Fibroblast of villous mesenchyme (primary cell): ENCODE results near the gene PCSK4. TPM values are rescaled to one million over a fixed set of nuclear protein-coding genes. Genes with fewer than 3 reads are reported as not detected.

Experiments
- DNase-seq: peaks from one replicate; pipeline ENCODE4 v3.0.0-alpha.2; 2010; ENCODE audit warnings: low read depth
- H3K4me3 ChIP-seq: 2 replicates; pipeline ENCODE4 v1.5.1; 2011; ENCODE audit warnings: low read depth, mild to moderate bottlenecking, low read length
- total RNA-seq: library from RNA; depleted of rRNA; stranded (reverse); fragments of >200 nt; gene quantifications from 2 replicates; pipeline ENCODE4 v1.2.3, GENCODE V29; 2012
- TF ChIP-seq, protein P1 (sequence below): IDR thresholded peaks from 2 replicates; pipeline ENCODE4 v1.5.1; 2012; ENCODE audit warnings: low read depth, mild to moderate bottlenecking, low read length; ENCODE audit not compliant: insufficient read depth

The PCSK4 gene
- total RNA-seq, 1 donor: 1.3 TPM

DNA sequence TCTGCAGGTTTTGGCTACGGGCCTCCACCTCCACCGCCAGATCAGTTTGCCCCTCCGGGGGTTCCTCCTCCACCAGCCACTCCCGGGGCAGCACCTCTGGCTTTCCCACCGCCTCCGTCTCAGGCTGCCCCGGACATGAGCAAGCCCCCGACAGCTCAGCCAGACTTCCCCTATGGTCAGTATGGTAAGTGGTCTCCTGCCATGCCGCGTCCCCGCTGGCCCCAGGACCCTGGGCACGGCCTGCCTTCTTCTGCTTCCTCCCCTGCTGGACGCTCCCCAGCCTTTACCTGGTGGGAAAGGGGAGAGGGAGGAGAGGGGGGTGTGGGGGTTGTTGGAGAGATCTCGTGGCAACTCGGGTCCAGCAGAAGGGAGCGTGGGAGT is 57.7 kb downstream of the PCSK4 start:
- H3K4me3 ChIP-seq: no peak overlapping the region
- DNase-seq: no peak
- TF ChIP-seq, protein P1, sequence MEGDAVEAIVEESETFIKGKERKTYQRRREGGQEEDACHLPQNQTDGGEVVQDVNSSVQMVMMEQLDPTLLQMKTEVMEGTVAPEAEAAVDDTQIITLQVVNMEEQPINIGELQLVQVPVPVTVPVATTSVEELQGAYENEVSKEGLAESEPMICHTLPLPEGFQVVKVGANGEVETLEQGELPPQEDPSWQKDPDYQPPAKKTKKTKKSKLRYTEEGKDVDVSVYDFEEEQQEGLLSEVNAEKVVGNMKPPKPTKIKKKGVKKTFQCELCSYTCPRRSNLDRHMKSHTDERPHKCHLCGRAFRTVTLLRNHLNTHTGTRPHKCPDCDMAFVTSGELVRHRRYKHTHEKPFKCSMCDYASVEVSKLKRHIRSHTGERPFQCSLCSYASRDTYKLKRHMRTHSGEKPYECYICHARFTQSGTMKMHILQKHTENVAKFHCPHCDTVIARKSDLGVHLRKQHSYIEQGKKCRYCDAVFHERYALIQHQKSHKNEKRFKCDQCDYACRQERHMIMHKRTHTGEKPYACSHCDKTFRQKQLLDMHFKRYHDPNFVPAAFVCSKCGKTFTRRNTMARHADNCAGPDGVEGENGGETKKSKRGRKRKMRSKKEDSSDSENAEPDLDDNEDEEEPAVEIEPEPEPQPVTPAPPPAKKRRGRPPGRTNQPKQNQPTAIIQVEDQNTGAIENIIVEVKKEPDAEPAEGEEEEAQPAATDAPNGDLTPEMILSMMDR: no peak

DNA sequence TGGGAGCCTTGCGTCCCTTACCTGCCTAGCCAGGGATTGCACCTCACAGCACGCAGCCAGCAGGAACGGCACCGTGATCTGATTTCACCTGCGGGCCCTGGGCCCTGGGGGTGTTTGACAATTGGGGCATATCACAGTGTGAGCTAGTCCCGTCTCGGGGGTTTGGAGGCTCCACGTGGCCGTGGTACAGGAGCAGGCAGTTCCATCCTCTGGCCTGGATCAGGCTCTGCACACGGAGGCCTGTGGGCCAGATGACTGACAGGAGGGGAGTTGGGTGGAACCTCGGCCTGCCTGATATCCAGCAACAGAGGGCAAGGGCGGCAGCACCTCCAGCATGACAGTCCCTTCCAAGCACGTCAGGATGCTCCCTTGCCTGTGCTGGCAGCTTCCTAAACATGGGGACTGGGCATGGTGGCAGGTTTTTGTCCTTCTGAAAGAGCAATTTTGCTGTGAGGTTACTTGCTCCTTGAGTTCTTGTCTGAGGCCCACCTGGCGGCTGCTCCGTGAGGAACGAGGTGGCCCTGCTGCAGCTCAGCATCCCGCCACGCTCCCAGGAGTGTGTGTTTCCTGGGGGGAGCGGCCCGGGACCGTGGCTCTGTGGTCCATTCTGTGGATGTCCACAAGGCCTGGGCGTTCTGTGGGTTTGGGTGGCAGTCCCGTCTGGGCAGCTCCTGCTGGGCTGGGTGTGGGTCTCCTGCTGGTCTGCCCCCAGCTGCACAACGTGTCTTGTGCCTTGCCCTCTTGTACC is 58.2 kb downstream of the PCSK4 start:
- H3K4me3 ChIP-seq: no peak overlapping the region
- TF ChIP-seq, protein P1: no peak
- DNase-seq: no peak

Other genes with a start within 250 kb of the PCSK4 start
- 12.1 and 15.1 TPM in 2 replicates for gene ATP5F1D, start 248.6 kb downstream of the PCSK4 start, total RNA-seq
- 14.2 and 15.5 TPM in 2 replicates for gene MIDN, start 241.8 kb downstream of the PCSK4 start, total RNA-seq
- 85.5 and 140 TPM in 2 replicates for gene CIRBP, start 221.0 kb downstream of the PCSK4 start, total RNA-seq
- gene FAM174C, start 214.8 kb downstream of the PCSK4 start, total RNA-seq: 17.3 and 21.9 TPM in 2 replicates
- gene EFNA2, start 204.5 kb downstream of the PCSK4 start, total RNA-seq: not detected in 2 replicates
- gene NDUFS7, start 106.4 kb downstream of the PCSK4 start, total RNA-seq: 33.7 and 61.2 TPM in 2 replicates
- gene GAMT, start 88.8 kb downstream of the PCSK4 start, total RNA-seq: 23.3 and 29.6 TPM in 2 replicates
- gene DAZAP1, start 82.8 kb downstream of the PCSK4 start, total RNA-seq: 54.4 and 61.7 TPM in 2 replicates
- 346 and 444 TPM in 2 replicates for gene RPS15, start 52.0 kb downstream of the PCSK4 start, total RNA-seq
- 0.32 and 0.43 TPM in 2 replicates for gene APC2, start 40.2 kb downstream of the PCSK4 start, total RNA-seq
- 29.6 and 32.8 TPM in 2 replicates for gene C19orf25, start 11.1 kb downstream of the PCSK4 start, total RNA-seq
- 0.43 and 0.97 TPM in 2 replicates for gene REEP6, start 831 bp upstream of the PCSK4 start, total RNA-seq
- gene ADAMTSL5, start 22.7 kb upstream of the PCSK4 start, total RNA-seq: 6.4 and 6.9 TPM in 2 replicates
- gene PLK5, start 33.7 kb upstream of the PCSK4 start, total RNA-seq: under 0.01 TPM in 1 of 2 replicates, not detected in the other
- 33.7 and 48.6 TPM in 2 replicates for gene MEX3D, start 78.0 kb upstream of the PCSK4 start, total RNA-seq
- 73.4 and 103 TPM in 2 replicates for gene MBD3, start 102.5 kb upstream of the PCSK4 start, total RNA-seq
- 49.3 and 53.5 TPM in 2 replicates for gene UQCR11, start 115.1 kb upstream of the PCSK4 start, total RNA-seq
- gene TCF3, start 162.3 kb upstream of the PCSK4 start, total RNA-seq: 57.0 and 66.7 TPM in 2 replicates